ENCODE measurements around the gene RANBP9. TPM values are rescaled to one million over a fixed set of nuclear protein-coding genes. Genes with fewer than 3 reads are reported as not detected.

The RANBP9 gene
- total RNA-seq, 1 donor from 2014 or later, result 50.2 TPM

GRCh38 chr6:13687917-13688351 lies 23.7 kb downstream of the RANBP9 start:
- TF ChIP-seq CTCF (IDR thresholded peaks at IDR 0.05; ENCODE audit: partially characterized antibody, unreplicated experiment), result no peak
- no peak for DNase-seq
- peaks cover 2% of the 10 kb centered on the region for H3K4me1 Mint-ChIP-seq (ENCODE audit: low read depth, unreplicated experiment)
- no peaks in the 10 kb centered on the region for H3K36me3 Mint-ChIP-seq (ENCODE audit: unreplicated experiment)
- no peak overlapping the region for H3K27ac Mint-ChIP-seq (ENCODE audit: unreplicated experiment)
- no peaks in the 10 kb centered on the region for H3K9me3 Mint-ChIP-seq (ENCODE audit: unreplicated experiment)
- no peaks in the 10 kb centered on the region for H3K27me3 Mint-ChIP-seq (ENCODE audit: unreplicated experiment)
- no peak overlapping the region for H3K4me3 Mint-ChIP-seq (ENCODE audit: unreplicated experiment)

- Mint-ChIP-seq H3K27ac (ENCODE audit: unreplicated experiment) (no peak overlapping the region), H3K4me3 (ENCODE audit: unreplicated experiment) (no peak overlapping the region), H3K4me1 (ENCODE audit: low read depth, unreplicated experiment) (peaks cover 2% of the 10 kb centered on the region), H3K27me3 (ENCODE audit: unreplicated experiment) (no peaks in the 10 kb centered on the region), H3K9me3 (ENCODE audit: unreplicated experiment) (peaks cover 1% of the 10 kb centered on the region), H3K36me3 (ENCODE audit: unreplicated experiment) (peaks cover 4% of the 10 kb centered on the region)
- no peak for DNase-seq
- TF ChIP-seq CTCF (IDR thresholded peaks at IDR 0.05; ENCODE audit: partially characterized antibody, unreplicated experiment), result no peak
Observed at GRCh38 chr6:13684855-13685254, 26.8 kb downstream of the RANBP9 start.

- DNase-seq, result no peak
- no peak overlapping the region for H3K4me3 Mint-ChIP-seq (ENCODE audit: unreplicated experiment)
- H3K27ac Mint-ChIP-seq (ENCODE audit: unreplicated experiment), result no peak overlapping the region
- peaks cover 2% of the 10 kb centered on the region for H3K4me1 Mint-ChIP-seq (ENCODE audit: low read depth, unreplicated experiment)
- H3K9me3 Mint-ChIP-seq (ENCODE audit: unreplicated experiment), result peaks cover 1% of the 10 kb centered on the region
- H3K36me3 Mint-ChIP-seq (ENCODE audit: unreplicated experiment), result peaks cover 5% of the 10 kb centered on the region
- TF ChIP-seq CTCF (IDR thresholded peaks at IDR 0.05; ENCODE audit: partially characterized antibody, unreplicated experiment), result no peak
- H3K27me3 Mint-ChIP-seq (ENCODE audit: unreplicated experiment), result no peaks in the 10 kb centered on the region
Observed at GRCh38 chr6:13683038-13683437, 28.6 kb downstream of the RANBP9 start.

GRCh38 chr6:13682346-13682745 lies 29.3 kb downstream of the RANBP9 start:
- Mint-ChIP-seq H3K36me3 (ENCODE audit: unreplicated experiment) (peaks cover 5% of the 10 kb centered on the region), H3K27ac (ENCODE audit: unreplicated experiment) (no peak overlapping the region), H3K27me3 (ENCODE audit: unreplicated experiment) (no peaks in the 10 kb centered on the region), H3K4me1 (ENCODE audit: low read depth, unreplicated experiment) (peaks cover 2% of the 10 kb centered on the region), H3K9me3 (ENCODE audit: unreplicated experiment) (peaks cover 1% of the 10 kb centered on the region), H3K4me3 (ENCODE audit: unreplicated experiment) (no peak overlapping the region)
- DNase-seq, result no peak
- no peak for TF ChIP-seq CTCF (IDR thresholded peaks at IDR 0.05; ENCODE audit: partially characterized antibody, unreplicated experiment)

GRCh38 chr6:13681305-13682061 lies 30.2 kb downstream of the RANBP9 start:
- TF ChIP-seq CTCF (IDR thresholded peaks at IDR 0.05; ENCODE audit: partially characterized antibody, unreplicated experiment), result no peak
- Mint-ChIP-seq H3K36me3 (ENCODE audit: unreplicated experiment) (peaks cover 5% of the 10 kb centered on the region), H3K4me3 (ENCODE audit: unreplicated experiment) (no peak overlapping the region), H3K4me1 (ENCODE audit: low read depth, unreplicated experiment) (peaks cover 2% of the 10 kb centered on the region), H3K27me3 (ENCODE audit: unreplicated experiment) (no peaks in the 10 kb centered on the region), H3K27ac (ENCODE audit: unreplicated experiment) (no peak overlapping the region), H3K9me3 (ENCODE audit: unreplicated experiment) (peaks cover 6% of the 10 kb centered on the region)
- DNase-seq, result no peak

All from glutamatergic neuron (in vitro differentiated cells).